HG02588 (cell line): ENCODE results near the gene KBTBD2.
A peak's percentile ranks its signal among the peaks of the same experiment; 100 is the strongest.
"Not testable (repeated sequence)": the region's sequence is repeated elsewhere in the genome, so short reads cannot be mapped to it uniquely, and the experiment has no call there.

Experiments used
- ATAC-seq: cut with Tn5 transposase; IDR thresholded peaks from one replicate; pipeline ENCODE4 v1.9.1; 2021; ENCODE audit warnings: mild to moderate bottlenecking, moderate library complexity; ENCODE audit not compliant: unreplicated experiment

KBTBD2 gene

GRCh38 chr7:32857063-32857462 lies 34.5 kb downstream of the KBTBD2 start:
- ATAC-seq = not testable (repeated sequence)

- ATAC-seq = not testable (repeated sequence)
Observed at GRCh38 chr7:32855837-32856775, 35.5 kb downstream of the KBTBD2 start.

GRCh38 chr7:32850654-32851053 lies 40.9 kb downstream of the KBTBD2 start:
- ATAC-seq = not testable (repeated sequence)

- not testable (repeated sequence) for ATAC-seq
Observed at GRCh38 chr7:32848655-32849054, 42.9 kb downstream of the KBTBD2 start.

- peak; percentile 100 for ATAC-seq
Observed at GRCh38 chr7:32846630-32847225, 44.8 kb downstream of the KBTBD2 start.

- not testable (repeated sequence) for ATAC-seq
Observed at GRCh38 chr7:32844748-32845147, 46.8 kb downstream of the KBTBD2 start.

GRCh38 chr7:32843763-32844162 lies 47.8 kb downstream of the KBTBD2 start:
- ATAC-seq = not testable (repeated sequence)

- not testable (repeated sequence) for ATAC-seq
Observed at GRCh38 chr7:32839846-32840245, 51.7 kb downstream of the KBTBD2 start.

- peak; percentile 84 for ATAC-seq
Observed at GRCh38 chr7:32828996-32829752, 62.4 kb downstream of the KBTBD2 start.
